Left lung (tissue), 10 donors: ENCODE measurements around the gene PTH1R. TPM values are rescaled to one million over a fixed set of nuclear protein-coding genes. Genes with fewer than 3 reads are reported as not detected.
A peak's percentile ranks its signal among the peaks of the same experiment; 100 is the strongest.

Experiments used
- ATAC-seq: fragments of 200-7000 bp; cut with Tn5 transposase; one replicate; pipeline ENCODE4 v1.9.1; 2020; ENCODE audit warnings: moderate library complexity
- DNase-seq, 4 donors: peaks; one replicate each; pipeline ENCODE4 v3.0.0-alpha.2; 2013 to 2020
- H3K27ac ChIP-seq, 2 donors: fragments of 200-600 bp; sonication (generic) in 1 of 2; one replicate each; pipeline versions ENCODE4 v1.5.0 to v1.8.0; 2020 to 2021
- H3K27me3 ChIP-seq, 2 donors: fragments of 200-600 bp; sonication (generic) in 1 of 2; one replicate each; pipeline versions ENCODE4 v1.5.0 to v1.8.0; 2020 to 2021
- H3K36me3 ChIP-seq, 2 donors: fragments of 200-600 bp; sonication (generic) in 1 of 2; one replicate each; pipeline versions ENCODE4 v1.5.0 to v1.8.0; 2020 to 2021
- H3K4me1 ChIP-seq, 2 donors: fragments of 200-600 bp; one replicate each; pipeline ENCODE4 v1.8.0; 2021
- H3K4me3 ChIP-seq, 2 donors: fragments of 200-600 bp; sonication (generic) in 1 of 2; one replicate each; pipeline versions ENCODE4 v1.5.0 to v1.8.0; 2020 to 2021; ENCODE audit warnings: mild to moderate bottlenecking in 1 of 2
- H3K9me3 ChIP-seq, 2 donors: fragments of 200-600 bp; sonication (generic) in 1 of 2; one replicate each; pipeline versions ENCODE4 v1.5.0 to v1.8.0; 2020 to 2021
- intact Hi-C, 2 donors: fragments of 100-400 bp; cut with DNase I; formaldehyde crosslinking; loops; one replicate each; pipeline versions ENCODE4 v1.11.2 to v1.14.2; 2022
- polyA plus RNA-seq, 6 donors: library from polyadenylated mRNA; unstranded; fragments of 120-200 nt; gene quantifications; one replicate each; pipeline ENCODE4 v1.2.1, GENCODE V29; 2013; ENCODE audit not compliant: insufficient read length in 6 of 6
- total RNA-seq, 2 donors: library from RNA; stranded (reverse); fragmentation: NEBNext Ultra II Directional; extraction: Animal tissue kit (Norgen Biotek cat#: 25700); gene quantifications; one replicate each; pipeline ENCODE4 v1.2.1, GENCODE V29; 2021
- TF ChIP-seq, protein P1 (sequence below), 2 donors: fragments of 200-600 bp; sonication (generic) in 1 of 2; IDR thresholded peaks; one replicate each; pipeline versions ENCODE4 v1.5.0 to v1.8.0; 2021; ENCODE audit warnings: antibody characterized with exemption in 2 of 2
- donor health status: DM: no; HTN: yes; CAD: no.
- donor health status: DM: no; HTN: no; CAD: no.

PTH1R gene
- total and polyA plus RNA-seq, 8 donors = 12.0 to 131 (median 73.6) TPM

DNA sequence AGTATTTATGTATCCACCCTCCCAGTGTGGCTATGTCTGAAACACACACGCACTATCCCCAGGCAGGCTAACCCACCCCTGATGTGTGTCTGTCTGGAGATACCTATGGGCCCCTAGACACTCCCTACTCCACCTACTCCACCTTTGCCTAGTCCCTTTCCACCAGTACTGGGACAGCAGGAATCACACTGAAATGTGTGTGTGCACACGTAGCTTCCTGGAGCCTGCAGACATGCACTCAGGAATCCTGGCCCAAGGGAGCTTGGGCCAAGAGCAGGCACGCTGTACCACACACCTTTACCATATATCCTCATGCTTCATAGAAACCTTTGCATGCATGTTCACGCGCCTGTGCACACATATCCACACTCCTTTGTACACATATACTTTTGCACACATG lies 6.9 kb upstream of the PTH1R start:
- no peak overlapping the region for H3K4me3 ChIP-seq
- DNase-seq (no peak), ATAC-seq (no peak)
- H3K27me3 ChIP-seq = peaks cover 0 to 12% of the 10 kb centered on the region in 2 donors
- H3K4me1 ChIP-seq = peaks cover 10 to 24% of the 10 kb centered on the region in 2 donors
- H3K36me3 ChIP-seq = no peaks in the 10 kb centered on the region
- no peaks in the 10 kb centered on the region for H3K9me3 ChIP-seq
- intact Hi-C loops = no loop called here
- TF ChIP-seq, protein P1, sequence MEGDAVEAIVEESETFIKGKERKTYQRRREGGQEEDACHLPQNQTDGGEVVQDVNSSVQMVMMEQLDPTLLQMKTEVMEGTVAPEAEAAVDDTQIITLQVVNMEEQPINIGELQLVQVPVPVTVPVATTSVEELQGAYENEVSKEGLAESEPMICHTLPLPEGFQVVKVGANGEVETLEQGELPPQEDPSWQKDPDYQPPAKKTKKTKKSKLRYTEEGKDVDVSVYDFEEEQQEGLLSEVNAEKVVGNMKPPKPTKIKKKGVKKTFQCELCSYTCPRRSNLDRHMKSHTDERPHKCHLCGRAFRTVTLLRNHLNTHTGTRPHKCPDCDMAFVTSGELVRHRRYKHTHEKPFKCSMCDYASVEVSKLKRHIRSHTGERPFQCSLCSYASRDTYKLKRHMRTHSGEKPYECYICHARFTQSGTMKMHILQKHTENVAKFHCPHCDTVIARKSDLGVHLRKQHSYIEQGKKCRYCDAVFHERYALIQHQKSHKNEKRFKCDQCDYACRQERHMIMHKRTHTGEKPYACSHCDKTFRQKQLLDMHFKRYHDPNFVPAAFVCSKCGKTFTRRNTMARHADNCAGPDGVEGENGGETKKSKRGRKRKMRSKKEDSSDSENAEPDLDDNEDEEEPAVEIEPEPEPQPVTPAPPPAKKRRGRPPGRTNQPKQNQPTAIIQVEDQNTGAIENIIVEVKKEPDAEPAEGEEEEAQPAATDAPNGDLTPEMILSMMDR (IDR thresholded peaks at IDR 0.05) = no peak
- H3K27ac ChIP-seq = no peak overlapping the region

DNA sequence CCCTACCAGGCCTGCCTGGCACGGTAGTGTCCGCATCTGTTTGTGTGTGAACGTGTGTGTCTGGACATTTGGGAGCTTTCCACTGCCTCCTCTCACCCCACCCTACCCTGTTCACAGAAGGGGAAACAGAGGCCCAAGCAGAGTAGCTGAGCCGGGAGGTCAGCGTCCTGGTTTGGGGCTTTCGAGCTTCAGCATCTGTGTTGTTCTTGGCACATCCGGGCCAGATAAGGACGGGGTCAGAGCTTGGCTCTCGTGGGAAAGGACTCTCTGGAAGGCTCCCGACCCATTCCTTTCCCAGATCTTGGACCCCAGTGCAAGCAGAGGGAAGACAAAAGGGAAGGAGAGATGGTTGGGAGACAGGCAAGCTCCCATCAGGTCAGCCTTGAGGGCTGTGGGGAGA lies 6.3 kb upstream of the PTH1R start:
- Histone ChIP-seq H3K4me1 (peaks cover 10 to 24% of the 10 kb centered on the region in 2 donors), H3K27ac (no peak overlapping the region), H3K27me3 (peaks cover 0 to 12% of the 10 kb centered on the region in 2 donors), H3K9me3 (no peaks in the 10 kb centered on the region), H3K4me3 (no peak overlapping the region), H3K36me3 (no peaks in the 10 kb centered on the region)
- intact Hi-C loops = no loop called here
- DNase-seq (no peak), ATAC-seq (no peak)
- TF ChIP-seq, protein P1 (IDR thresholded peaks at IDR 0.05) = no peak

DNA sequence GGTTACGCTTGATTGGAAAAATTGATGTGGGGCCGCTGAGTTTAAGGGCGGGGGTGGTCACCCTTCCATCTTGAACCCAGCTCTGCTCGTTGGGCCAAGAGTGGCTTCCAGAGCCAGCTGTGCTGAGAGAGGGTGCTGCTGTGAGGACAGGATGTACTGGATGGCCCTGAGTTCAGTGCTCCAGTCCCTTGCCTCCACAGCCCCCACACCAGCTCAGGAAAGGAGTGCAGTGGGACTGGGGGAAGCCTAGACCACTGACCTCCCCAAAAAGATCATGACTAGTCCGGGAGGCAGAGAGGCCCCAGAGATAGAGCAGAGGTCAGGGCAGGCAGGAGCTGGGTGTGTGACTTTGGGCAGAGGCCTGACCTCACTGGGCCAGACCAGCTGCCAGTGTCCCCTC lies 4.0 kb upstream of the PTH1R start:
- Histone ChIP-seq H3K36me3 (no peaks in the 10 kb centered on the region), H3K4me3 (no peak overlapping the region), H3K9me3 (no peaks in the 10 kb centered on the region), H3K4me1 (peaks cover 3 to 4% of the 10 kb centered on the region in 2 donors), H3K27me3 (peaks cover 0 to 12% of the 10 kb centered on the region in 2 donors), H3K27ac (no peak overlapping the region)
- TF ChIP-seq, protein P1 (IDR thresholded peaks at IDR 0.05) = no peak
- intact Hi-C loops = no loop called here
- ATAC-seq = no peak
- no peak for DNase-seq

DNA sequence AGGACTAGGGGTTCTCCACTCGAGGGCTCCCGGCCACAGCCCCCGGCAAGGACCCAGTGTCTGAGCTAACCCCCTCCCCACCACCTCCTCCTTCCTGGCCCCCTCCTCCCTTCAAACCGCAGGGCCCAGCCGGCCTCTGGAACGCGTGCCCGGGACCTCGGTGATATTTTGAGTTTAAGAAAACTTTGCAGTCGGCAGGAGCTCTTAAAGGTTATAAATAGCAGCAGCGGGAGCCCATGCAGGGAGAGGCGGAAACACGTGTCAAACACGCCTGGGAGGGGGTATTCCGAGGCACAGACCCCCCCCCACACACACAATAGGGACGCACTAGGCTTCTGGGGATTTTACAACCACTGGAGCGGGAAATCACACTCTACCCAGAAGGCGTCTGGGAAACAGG lies 3.1 kb upstream of the PTH1R start:
- H3K4me1 ChIP-seq = peaks cover 0 to 3% of the 10 kb centered on the region in 2 donors
- no peak for ATAC-seq
- DNase-seq = peak in 1 of 4 donors; percentile 85

DNA sequence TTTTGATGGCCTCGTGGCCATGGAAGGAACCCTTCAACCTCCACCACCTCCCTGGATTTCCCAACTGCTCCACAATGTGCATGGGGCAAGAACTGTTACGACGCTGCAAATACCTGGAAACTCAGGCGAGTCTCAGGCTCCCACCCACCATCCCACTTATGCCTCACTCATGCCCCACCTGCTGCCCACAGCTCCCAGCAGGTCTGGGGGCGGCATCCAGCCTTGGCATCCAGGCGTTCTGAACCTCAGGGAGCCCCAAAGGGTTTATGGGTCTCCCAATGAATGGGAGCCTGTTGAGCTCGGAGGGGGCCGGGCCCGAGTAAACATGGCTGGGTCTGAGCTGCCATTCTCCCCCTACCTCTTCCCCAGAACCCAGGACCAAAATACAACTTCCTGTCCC lies 2.0 kb upstream of the PTH1R start:
- intact Hi-C loops = no loop called here
- H3K4me3 ChIP-seq = no peak overlapping the region
- H3K9me3 ChIP-seq = no peaks in the 10 kb centered on the region
- ATAC-seq (no peak), DNase-seq (no peak)
- no peak overlapping the region for H3K27ac ChIP-seq
- H3K36me3 ChIP-seq = no peaks in the 10 kb centered on the region
- TF ChIP-seq, protein P1 (IDR thresholded peaks at IDR 0.05) = no peak
- H3K27me3 ChIP-seq = peaks cover 0 to 22% of the 10 kb centered on the region in 2 donors
- peaks cover 0 to 3% of the 10 kb centered on the region in 2 donors for H3K4me1 ChIP-seq

More for the DNA sequence above, 3.1 kb upstream of the PTH1R start:
- Histone ChIP-seq H3K4me3 (no peak overlapping the region), H3K27ac (no peak overlapping the region), H3K36me3 (no peaks in the 10 kb centered on the region), H3K27me3 (peaks cover 0 to 12% of the 10 kb centered on the region in 2 donors), H3K9me3 (no peaks in the 10 kb centered on the region)
- TF ChIP-seq, protein P1 (IDR thresholded peaks at IDR 0.05) = no peak
- intact Hi-C loops = no loop called here
